CD8-positive, alpha-beta memory T cell (primary cell): ENCODE measurements around the gene KCTD5. TPM values are rescaled to one million over a fixed set of nuclear protein-coding genes. Genes with fewer than 3 reads are reported as not detected.
A peak's percentile ranks its signal among the peaks of the same experiment; 100 is the strongest.

Source experiments
- CTCF ChIA-PET: fragments of 350-600 bp; sonication (Branson Sonifier 250); formaldehyde crosslinking; loops from one replicate; lab custom pipeline; 2021; ENCODE audit warnings: antibody characterized with exemption; lab: Charles Lee
- POLR2A ChIA-PET: fragments of 350-600 bp; sonication (Branson Sonifier 250); formaldehyde crosslinking; loops from one replicate; lab custom pipeline; 2021; ENCODE audit warnings: antibody characterized with exemption; lab: Charles Lee
- DNase-seq, 5 donors: peaks; one replicate each; pipeline versions ENCODE4 v3.0.0 to v3.0.0-alpha.2; 2020 to 2022; ENCODE audit warnings: mixed read lengths in 1 of 5
- H3K27ac ChIP-seq: one replicate; pipeline ENCODE4 v1.7.0; 2013; ENCODE audit warnings: low read depth, mild to moderate bottlenecking, low read length, moderate library complexity
- H3K27me3 ChIP-seq: 2 replicates; pipeline ENCODE4 v1.7.0; 2013; ENCODE audit warnings: low read length, mild to moderate bottlenecking; ENCODE audit not compliant: insufficient read depth, poor library complexity, severe bottlenecking
- H3K36me3 ChIP-seq: 2 replicates; pipeline ENCODE4 v1.7.0; 2013; ENCODE audit warnings: mild to moderate bottlenecking, low read length, moderate library complexity; ENCODE audit not compliant: insufficient read depth
- H3K4me1 ChIP-seq: 2 replicates; pipeline ENCODE4 v1.7.0; 2013; ENCODE audit warnings: mild to moderate bottlenecking, low read length, moderate library complexity; ENCODE audit not compliant: insufficient read depth
- H3K4me3 ChIP-seq: 2 replicates; pipeline ENCODE4 v1.7.0; 2013; ENCODE audit warnings: mild to moderate bottlenecking, low read length
- H3K9me3 ChIP-seq: 2 replicates; pipeline ENCODE4 v1.7.0; 2013; ENCODE audit warnings: mild to moderate bottlenecking, low read length
- H3K27ac Mint-ChIP-seq, 8 donors: one replicate each; pipeline ENCODE4 v1.8.0; 2020 to 2021; ENCODE audit warnings: mixed read lengths in 8 of 8, mild to moderate bottlenecking in 6 of 8, inconsistent platforms in 3 of 8, moderate library complexity in 3 of 8
- H3K27me3 Mint-ChIP-seq, 2 donors: one replicate each; pipeline ENCODE4 v1.8.0; 2020 to 2021; ENCODE audit warnings: mixed read lengths in 2 of 2, mild to moderate bottlenecking in 1 of 2, moderate library complexity in 1 of 2
- H3K36me3 Mint-ChIP-seq, 3 donors: one replicate each; pipeline ENCODE4 v1.8.0; 2020 to 2021; ENCODE audit warnings: mixed read lengths in 3 of 3, inconsistent platforms in 1 of 3, mild to moderate bottlenecking in 1 of 3
- H3K4me1 Mint-ChIP-seq, 3 donors: one replicate each; pipeline ENCODE4 v1.8.0; 2020 to 2021; ENCODE audit warnings: mixed read lengths in 3 of 3, inconsistent platforms in 1 of 3, mild to moderate bottlenecking in 1 of 3
- H3K4me3 Mint-ChIP-seq, 7 donors: one replicate each; pipeline ENCODE4 v1.8.0; 2020 to 2021; ENCODE audit warnings: mixed read lengths in 7 of 7, mild to moderate bottlenecking in 6 of 7, moderate library complexity in 4 of 7, inconsistent platforms in 2 of 7
- H3K9me3 Mint-ChIP-seq, 5 donors: one replicate each; pipeline ENCODE4 v1.8.0; 2020 to 2022; ENCODE audit warnings: mixed read lengths in 5 of 5, mild to moderate bottlenecking in 3 of 5, moderate library complexity in 2 of 5, inconsistent platforms in 1 of 5
- polyA plus RNA-seq: library from polyadenylated mRNA; unstranded; fragments of 300-500 nt; fragmentation: Illumina TruSeq; gene quantifications from one replicate; pipeline ENCODE4 v1.2.3, GENCODE V29; 2021
- total RNA-seq, 2 experiments: library from RNA; stranded (reverse); gene quantifications; one replicate each; pipeline ENCODE4 v1.2.3, GENCODE V29; 2021

The KCTD5 gene
- total and polyA plus RNA-seq, 3 experiments from 2014 or later, result 21.2 to 50.5 (median 49.7) TPM

GRCh38 chr16:2751577-2752034, 69.3 kb downstream of the KCTD5 start:
- peak overlapping the region; percentile 98 for H3K27ac ChIP-seq
- peaks cover 44% of the 10 kb centered on the region for H3K4me1 ChIP-seq
- H3K36me3 ChIP-seq, result peaks cover 4% of the 10 kb centered on the region
- ChIA-PET POLR2A (interaction anchor here (0.6 to 6.8 kb wide), 2 partner anchors 26 to 1281 kb away, joined by 3 to 55 read pairs; partner anchors contain the start of gene ELOB), CTCF (interaction anchor here (2.0 kb wide), 1 partner anchor 27 kb away, joined by 5 read pairs; no protein-coding TSS in a partner anchor)
- Mint-ChIP-seq H3K27me3 (peaks cover 0 to 10% of the 10 kb centered on the region in 2 donors), H3K4me1 (peaks cover 43 to 57% (median 53%) of the 10 kb centered on the region in 3 donors), H3K27ac (peak overlapping the region; percentile 97 to 99 (median 98)), H3K4me3 (peak overlapping the region; percentile 53 to 98 (median 90)), H3K9me3 (peaks cover 0 to 3% (median 0%) of the 10 kb centered on the region in 5 donors), H3K36me3 (peaks cover 0 to 37% (median 8%) of the 10 kb centered on the region in 3 donors)
- no peaks in the 10 kb centered on the region for H3K9me3 ChIP-seq
- peak overlapping the region; percentile 98 for H3K4me3 ChIP-seq
- DNase-seq, result no peak
- no peaks in the 10 kb centered on the region for H3K27me3 ChIP-seq

- Mint-ChIP-seq H3K27ac (peak within 1 kb of the TSS; percentile 97 to 99 (median 98)), H3K4me3 (peak within 1 kb of the TSS; percentile 87 to 98 (median 91)), H3K9me3 (peaks cover 0 to 3% (median 0%) of the 10 kb centered on the region in 5 donors), H3K4me1 (peaks cover 50 to 64% (median 59%) of the 10 kb centered on the region in 3 donors), H3K27me3 (peaks cover 0 to 10% of the 10 kb centered on the region in 2 donors), H3K36me3 (peaks cover 0 to 43% (median 8%) of the 10 kb centered on the region in 3 donors)
- Histone ChIP-seq H3K4me1 (peaks cover 50% of the 10 kb centered on the region), H3K36me3 (peaks cover 9% of the 10 kb centered on the region), H3K27me3 (no peaks in the 10 kb centered on the region), H3K4me3 (peak within 1 kb of the TSS; percentile 98), H3K27ac (peak within 1 kb of the TSS; percentile 98), H3K9me3 (no peaks in the 10 kb centered on the region)
- CTCF ChIA-PET, result interaction anchor here (2.0 kb wide), 1 partner anchor 26 kb away, joined by 5 read pairs; no protein-coding TSS in a partner anchor
- DNase-seq, result peak; percentile 89 to 96 (median 95)
- POLR2A ChIA-PET, result interaction anchor here (0.6 to 6.8 kb wide), 5 partner anchors 25 to 1281 kb away, joined by 3 to 55 read pairs (median 4); partner anchors contain the start of genes ELOB, KCTD5, PRSS27 and RPS2
These were observed 69.9 kb downstream of the KCTD5 start, which contains the start of gene SRRM2 for GRCh38 chr16:2752035-2752849. TSS of gene SRRM2 (plus strand) at chr16:2752638. CDS start at chr16:2756365, 3,727 bp downstream.

- Mint-ChIP-seq H3K36me3 (peaks cover 0 to 52% (median 15%) of the 10 kb centered on the region in 3 donors), H3K9me3 (peaks cover 0 to 3% (median 0%) of the 10 kb centered on the region in 5 donors), H3K27ac (peak overlapping the region; percentile 77 to 99 (median 95)), H3K4me1 (peaks cover 54 to 71% (median 66%) of the 10 kb centered on the region in 3 donors), H3K27me3 (peaks cover 0 to 10% of the 10 kb centered on the region in 2 donors), H3K4me3 (peak overlapping the region; percentile 87 to 98 (median 91))
- DNase-seq, result peak in 2 of 5 donors; percentile 54 to 78
- ChIA-PET POLR2A (interaction anchor here (0.6 to 6.8 kb wide), 6 partner anchors 16 to 788 kb away, joined by 3 to 55 read pairs (median 4); partner anchors contain the start of genes ELOB, KCTD5, PRSS27 and RPS2), CTCF (no interaction called here)
- Histone ChIP-seq H3K4me3 (peak overlapping the region; percentile 98), H3K27me3 (no peaks in the 10 kb centered on the region), H3K4me1 (peaks cover 50% of the 10 kb centered on the region), H3K9me3 (no peaks in the 10 kb centered on the region), H3K36me3 (peaks cover 18% of the 10 kb centered on the region), H3K27ac (peak overlapping the region; percentile 98)
These were observed 70.8 kb downstream of the KCTD5 start for GRCh38 chr16:2752850-2753732.

GRCh38 chr16:2753733-2754020, 71.4 kb downstream of the KCTD5 start:
- Mint-ChIP-seq H3K27ac (peak overlapping the region; percentile 77 to 99 (median 94)), H3K36me3 (peaks cover 4 to 58% (median 18%) of the 10 kb centered on the region in 3 donors), H3K27me3 (peaks cover 0 to 10% of the 10 kb centered on the region in 2 donors), H3K4me3 (peak overlapping the region; percentile 87 to 96 (median 91)), H3K4me1 (peaks cover 57 to 76% (median 69%) of the 10 kb centered on the region in 3 donors), H3K9me3 (peaks cover 0 to 3% (median 0%) of the 10 kb centered on the region in 5 donors)
- Histone ChIP-seq H3K4me1 (peaks cover 50% of the 10 kb centered on the region), H3K9me3 (no peaks in the 10 kb centered on the region), H3K27me3 (no peaks in the 10 kb centered on the region), H3K27ac (peak overlapping the region; percentile 98), H3K4me3 (peak overlapping the region; percentile 77), H3K36me3 (peaks cover 22% of the 10 kb centered on the region)
- no peak for DNase-seq
- ChIA-PET CTCF (no interaction called here), POLR2A (interaction anchor here (1.2 to 6.8 kb wide), 4 partner anchors 15 to 71 kb away, joined by 3 to 55 read pairs (median 4); partner anchors contain the start of genes ELOB and KCTD5)

GRCh38 chr16:2755158-2755557, 72.8 kb downstream of the KCTD5 start:
- Mint-ChIP-seq H3K27ac (peak overlapping the region; percentile 77 to 99 (median 93)), H3K9me3 (peaks cover 0 to 3% (median 0%) of the 10 kb centered on the region in 5 donors), H3K4me1 (peaks cover 62 to 81% (median 80%) of the 10 kb centered on the region in 3 donors), H3K4me3 (peak overlapping the region; percentile 87 to 96 (median 91)), H3K36me3 (peaks cover 10 to 72% (median 29%) of the 10 kb centered on the region in 3 donors), H3K27me3 (peaks cover 0 to 9% of the 10 kb centered on the region in 2 donors)
- POLR2A ChIA-PET, result interaction anchor here (0.6 to 6.8 kb wide), 3 partner anchors 14 to 435 kb away, joined by 4 to 55 read pairs (median 5); partner anchors contain the start of gene ELOB
- no peak overlapping the region for H3K27ac ChIP-seq
- no peaks in the 10 kb centered on the region for H3K27me3 ChIP-seq
- peak overlapping the region; percentile 77 for H3K4me3 ChIP-seq
- H3K4me1 ChIP-seq, result peaks cover 50% of the 10 kb centered on the region
- H3K9me3 ChIP-seq, result no peaks in the 10 kb centered on the region
- peaks cover 37% of the 10 kb centered on the region for H3K36me3 ChIP-seq
- no peak for DNase-seq
- CTCF ChIA-PET, result no interaction called here

GRCh38 chr16:2756288-2757015, 74.1 kb downstream of the KCTD5 start:
- peaks cover 0 to 4% of the 10 kb centered on the region in 2 donors for H3K27me3 Mint-ChIP-seq
- H3K9me3 ChIP-seq, result no peaks in the 10 kb centered on the region
- no peak for DNase-seq
- peaks cover 45% of the 10 kb centered on the region for H3K4me1 ChIP-seq
- no peak overlapping the region for H3K4me3 ChIP-seq
- no peaks in the 10 kb centered on the region for H3K27me3 ChIP-seq
- peaks cover 57 to 77% (median 76%) of the 10 kb centered on the region in 3 donors for H3K4me1 Mint-ChIP-seq
- H3K9me3 Mint-ChIP-seq, result peaks cover 0 to 3% (median 0%) of the 10 kb centered on the region in 5 donors
- CTCF ChIA-PET, result no interaction called here
- POLR2A ChIA-PET, result interaction anchor here (1.1 kb wide), 1 partner anchor 20 kb away, joined by 5 read pairs; no protein-coding TSS in a partner anchor
- peaks cover 18 to 85% (median 40%) of the 10 kb centered on the region in 3 donors for H3K36me3 Mint-ChIP-seq
- H3K4me3 Mint-ChIP-seq, result peak overlapping the region in 5 of 7 donors; percentile 2 to 96 (median 6)
- H3K27ac ChIP-seq, result no peak overlapping the region
- H3K27ac Mint-ChIP-seq, result peak overlapping the region in 5 of 8 donors; percentile 28 to 90 (median 81)
- H3K36me3 ChIP-seq, result peaks cover 50% of the 10 kb centered on the region
